ENCODE results near the gene CDH2. TPM values are rescaled to one million over a fixed set of nuclear protein-coding genes. Genes with fewer than 3 reads are reported as not detected.

The CDH2 gene
- total RNA-seq, 1 experiment from 2014 or later: 36.2 TPM

DNA sequence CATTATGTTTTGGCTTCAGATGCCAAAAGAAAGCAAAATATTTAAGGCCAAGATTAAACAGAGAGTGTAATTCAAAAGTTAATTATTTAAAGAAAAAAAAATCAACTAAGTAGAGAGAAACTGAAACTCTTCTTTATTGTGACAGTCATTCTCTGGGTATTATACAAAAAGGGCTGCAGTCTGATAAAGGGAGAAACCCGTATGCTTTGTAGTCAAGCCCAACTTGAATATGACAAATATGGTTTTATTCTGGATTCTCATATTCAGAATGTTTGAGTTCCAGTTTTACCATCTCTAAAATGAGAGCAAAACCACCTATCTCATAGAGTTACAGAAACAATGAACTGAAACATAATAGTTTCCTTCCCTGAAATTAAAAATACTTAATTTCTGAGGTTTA is 8.2 kb downstream of the CDH2 start:
- no peaks in the 10 kb centered on the region for H3K9me3 ChIP-seq (ENCODE audit: control insufficient read depth, low read depth, low read length)
- no peak overlapping the region for H2BK5ac ChIP-seq (ENCODE audit: insufficient read length, low read length)
- no peak overlapping the region for H4K5ac ChIP-seq (ENCODE audit: insufficient read length, low read depth, low read length)
- TF ChIP-seq, protein P1, sequence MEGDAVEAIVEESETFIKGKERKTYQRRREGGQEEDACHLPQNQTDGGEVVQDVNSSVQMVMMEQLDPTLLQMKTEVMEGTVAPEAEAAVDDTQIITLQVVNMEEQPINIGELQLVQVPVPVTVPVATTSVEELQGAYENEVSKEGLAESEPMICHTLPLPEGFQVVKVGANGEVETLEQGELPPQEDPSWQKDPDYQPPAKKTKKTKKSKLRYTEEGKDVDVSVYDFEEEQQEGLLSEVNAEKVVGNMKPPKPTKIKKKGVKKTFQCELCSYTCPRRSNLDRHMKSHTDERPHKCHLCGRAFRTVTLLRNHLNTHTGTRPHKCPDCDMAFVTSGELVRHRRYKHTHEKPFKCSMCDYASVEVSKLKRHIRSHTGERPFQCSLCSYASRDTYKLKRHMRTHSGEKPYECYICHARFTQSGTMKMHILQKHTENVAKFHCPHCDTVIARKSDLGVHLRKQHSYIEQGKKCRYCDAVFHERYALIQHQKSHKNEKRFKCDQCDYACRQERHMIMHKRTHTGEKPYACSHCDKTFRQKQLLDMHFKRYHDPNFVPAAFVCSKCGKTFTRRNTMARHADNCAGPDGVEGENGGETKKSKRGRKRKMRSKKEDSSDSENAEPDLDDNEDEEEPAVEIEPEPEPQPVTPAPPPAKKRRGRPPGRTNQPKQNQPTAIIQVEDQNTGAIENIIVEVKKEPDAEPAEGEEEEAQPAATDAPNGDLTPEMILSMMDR (conservative IDR thresholded peaks at IDR 0.05): no peak
- no peak overlapping the region for H2BK12ac ChIP-seq (ENCODE audit: insufficient read length, low read depth, low read length)
- Mint-ChIP-seq H3K36me3 (ENCODE audit: insufficient read depth in 1 of 3, low read depth in 3 of 3) (no peaks in the 10 kb centered on the region; a peak in 1 of 7 replicates), H3K4me3 (no peak overlapping the region), H3K27ac (no peak overlapping the region), H3K4me1 (peaks cover 3 to 4% of the 10 kb centered on the region in 2 experiments; a peak in 2 of 4 replicates), H3K27me3 (ENCODE audit: low read depth) (no peaks in the 10 kb centered on the region), H3K9me3 (no peaks in the 10 kb centered on the region)
- H4K91ac ChIP-seq (ENCODE audit: insufficient read length, low read depth, low read length): no peak overlapping the region
- no peak overlapping the region for H2BK20ac ChIP-seq (ENCODE audit: low read depth, low read length, poor library complexity, severe bottlenecking)
- no peak overlapping the region for H3K27ac ChIP-seq (ENCODE audit: insufficient read length, low read depth, low read length)
- H3K14ac ChIP-seq (ENCODE audit: insufficient read depth, low read length): no peak overlapping the region
- H2AK5ac ChIP-seq (ENCODE audit: insufficient read length, low read length): no peak overlapping the region
- H2BK120ac ChIP-seq (ENCODE audit: low read depth, low read length, poor library complexity, severe bottlenecking): no peak overlapping the region
- no peak overlapping the region for H2AFZ ChIP-seq (ENCODE audit: low read length)
- no peak overlapping the region for H4K8ac ChIP-seq (replicated peaks; ENCODE audit: insufficient read length, low read depth, low read length)
- H3K79me1 ChIP-seq (ENCODE audit: insufficient read depth, low read depth, low read length, poor library complexity, severe bottlenecking): no peaks in the 10 kb centered on the region
- H4K20me1 ChIP-seq (ENCODE audit: control insufficient read depth, insufficient read depth, insufficient read length): no peaks in the 10 kb centered on the region
- H3K4me2 ChIP-seq (ENCODE audit: insufficient read depth, insufficient read length, low read length): no peak overlapping the region
- H3K23me2 ChIP-seq (ENCODE audit: insufficient read length, low read depth, low read length, poor library complexity, severe bottlenecking): no peaks in the 10 kb centered on the region
- no peak overlapping the region for H3T11ph ChIP-seq (ENCODE audit: low read length)
- H3K4me1 ChIP-seq (ENCODE audit: insufficient read depth, low read length): no peaks in the 10 kb centered on the region
- no CpG with 5 or more reads among the region's 1 CpG for WGBS (ENCODE audit: extremely low coverage, insufficient read length, low lambda C conversion rate)
- no peak overlapping the region for H3K4ac ChIP-seq (ENCODE audit: low read depth, low read length)
- H2BK15ac ChIP-seq (ENCODE audit: low read depth, low read length): no peak overlapping the region
- H3K27me3 ChIP-seq (ENCODE audit: insufficient read depth, low read length): no peaks in the 10 kb centered on the region
- peaks cover 5% of the 10 kb centered on the region; the same call in 1 of the 2 replicates for H3K79me2 ChIP-seq (ENCODE audit: insufficient read depth, low read length)
- no peak for DNase-seq
- H3K9ac ChIP-seq (ENCODE audit: extremely low read depth, insufficient read length, low read length): no peak overlapping the region
- H3K56ac ChIP-seq (ENCODE audit: insufficient read length, low read depth, low read length): no peak overlapping the region
- no peak overlapping the region for H3K18ac ChIP-seq (ENCODE audit: insufficient read length, low read depth, low read length)
- no peak overlapping the region for H3K23ac ChIP-seq (ENCODE audit: insufficient read length, low read depth, low read length)
